ENCODE results near the gene ATP2A2.

Gene ATP2A2

DNA sequence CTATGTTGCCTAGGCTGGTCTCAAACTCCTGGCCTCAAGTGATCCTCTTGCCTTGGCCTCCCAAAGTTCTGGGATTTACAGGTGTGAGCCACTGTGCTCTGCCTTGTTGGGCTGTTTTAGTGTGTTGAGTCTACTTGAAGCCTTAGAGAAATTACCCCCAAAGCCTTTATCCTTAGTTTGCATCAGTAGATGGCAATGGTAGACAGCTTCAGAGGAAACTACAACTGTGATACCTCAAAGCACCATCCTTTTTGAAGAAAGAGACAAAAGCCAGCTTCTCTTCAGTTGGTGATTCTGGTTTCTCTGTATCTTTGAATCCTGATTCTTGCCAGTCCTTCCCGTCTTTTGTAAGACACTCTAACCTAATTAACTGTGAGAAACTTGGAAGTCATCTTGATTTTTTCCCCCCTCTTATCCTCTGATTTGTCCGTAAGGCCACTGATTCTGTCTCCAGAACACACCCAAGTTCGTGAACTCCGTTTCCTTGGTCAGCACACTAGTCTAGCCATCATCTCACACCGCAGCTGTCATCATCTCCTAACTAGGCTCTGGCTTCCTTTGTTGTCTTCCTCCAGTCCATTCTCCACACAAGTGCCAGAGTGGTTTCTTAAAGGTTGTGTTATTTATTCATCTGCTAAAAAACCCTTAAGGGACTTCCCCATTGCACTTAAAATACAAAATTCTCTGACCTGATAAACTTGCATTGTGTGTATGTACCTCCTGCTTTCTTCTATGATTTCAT is 20.2 kb downstream of the ATP2A2 start:
- Histone ChIP-seq H3K9ac (ENCODE audit: low read depth, low read length) (no peak overlapping the region), H3K36me3 (ENCODE audit: insufficient read depth, low read length) (peaks cover 8% of the 10 kb centered on the region), H3K9me3 (ENCODE audit: control insufficient read depth, insufficient read depth, low read length) (no peaks in the 10 kb centered on the region), H3K4me1 (ENCODE audit: insufficient read depth, low read length) (no peaks in the 10 kb centered on the region)

DNA sequence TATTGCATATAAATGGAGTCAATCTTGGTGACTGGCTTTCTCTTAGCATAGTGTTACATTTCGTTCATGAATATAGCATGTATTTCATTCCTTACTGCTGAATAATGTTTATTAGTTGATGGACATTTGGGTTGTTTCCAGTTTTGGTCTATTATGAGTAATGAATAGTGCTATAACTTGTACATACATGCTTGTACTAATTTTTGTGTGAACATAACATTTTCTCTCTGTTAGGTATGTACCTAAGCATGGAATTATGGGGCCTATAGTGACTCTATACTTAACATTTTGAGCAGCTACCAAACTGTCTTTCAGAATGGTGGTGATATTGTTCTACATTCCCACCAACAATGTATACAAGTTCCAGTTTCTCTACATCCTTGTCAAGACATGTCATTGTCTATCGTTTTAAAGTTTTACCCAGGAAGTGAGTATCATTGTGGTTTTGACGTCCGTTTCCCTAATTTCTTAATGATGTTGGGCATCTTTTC is 23.1 kb downstream of the ATP2A2 start:
- H3K9ac ChIP-seq (ENCODE audit: low read depth, low read length): no peak overlapping the region
- no peaks in the 10 kb centered on the region for H3K4me1 ChIP-seq (ENCODE audit: insufficient read depth, low read length)
- H3K36me3 ChIP-seq (ENCODE audit: insufficient read depth, low read length): no peaks in the 10 kb centered on the region

DNA sequence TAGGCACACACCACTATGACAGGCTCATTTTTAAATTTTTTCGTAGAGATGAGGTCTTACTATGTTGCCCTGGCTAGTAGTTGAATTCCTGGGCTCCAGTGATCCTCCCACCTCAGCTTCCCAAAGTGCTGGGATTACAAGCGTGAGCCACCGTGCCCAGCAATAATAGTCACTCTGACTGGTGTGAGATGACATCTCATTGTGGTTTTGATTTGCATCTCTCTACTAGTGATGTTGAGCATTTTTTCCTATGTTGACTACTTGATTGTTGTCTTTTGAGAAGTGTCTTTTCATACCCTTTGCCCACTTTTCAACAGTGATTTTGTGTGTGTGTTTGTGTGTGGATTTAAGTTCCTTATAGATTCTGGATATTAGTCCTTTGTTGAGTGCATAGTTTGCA is 26.3 kb downstream of the ATP2A2 start:
- no peak overlapping the region for H3K9ac ChIP-seq (ENCODE audit: low read depth, low read length)
- H3K36me3 ChIP-seq (ENCODE audit: insufficient read depth, low read length): no peaks in the 10 kb centered on the region

More for the DNA sequence above, 23.1 kb downstream of the ATP2A2 start:
- no peaks in the 10 kb centered on the region for H3K9me3 ChIP-seq (ENCODE audit: control insufficient read depth, insufficient read depth, low read length)

DNA sequence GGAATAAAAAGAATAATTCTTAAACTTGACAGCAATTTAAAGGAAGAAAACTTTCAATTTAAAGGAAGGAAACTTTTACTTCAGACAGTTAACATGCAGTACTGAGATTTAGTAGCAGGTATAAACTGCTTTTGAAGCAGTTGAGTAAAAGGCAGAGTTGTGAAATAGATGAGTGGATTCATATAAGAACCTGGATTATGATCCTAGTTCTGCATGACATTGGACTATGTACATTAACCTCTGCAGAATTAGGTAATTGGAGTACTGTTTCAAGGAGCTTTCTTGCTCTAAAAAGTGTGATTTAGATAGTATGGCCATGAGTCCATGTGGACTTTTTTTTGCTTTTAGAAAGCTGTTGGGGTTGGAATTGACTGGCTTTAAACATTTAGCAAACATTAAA is 29.7 kb downstream of the ATP2A2 start:
- Histone ChIP-seq H3K4me1 (ENCODE audit: insufficient read depth, low read length) (no peaks in the 10 kb centered on the region), H3K36me3 (ENCODE audit: insufficient read depth, low read length) (no peaks in the 10 kb centered on the region), H3K9ac (ENCODE audit: low read depth, low read length) (no peak overlapping the region), H3K9me3 (ENCODE audit: control insufficient read depth, insufficient read depth, low read length) (no peaks in the 10 kb centered on the region)

More for the DNA sequence above, 26.3 kb downstream of the ATP2A2 start:
- Histone ChIP-seq H3K4me1 (ENCODE audit: insufficient read depth, low read length) (no peaks in the 10 kb centered on the region), H3K9me3 (ENCODE audit: control insufficient read depth, insufficient read depth, low read length) (no peaks in the 10 kb centered on the region)

DNA sequence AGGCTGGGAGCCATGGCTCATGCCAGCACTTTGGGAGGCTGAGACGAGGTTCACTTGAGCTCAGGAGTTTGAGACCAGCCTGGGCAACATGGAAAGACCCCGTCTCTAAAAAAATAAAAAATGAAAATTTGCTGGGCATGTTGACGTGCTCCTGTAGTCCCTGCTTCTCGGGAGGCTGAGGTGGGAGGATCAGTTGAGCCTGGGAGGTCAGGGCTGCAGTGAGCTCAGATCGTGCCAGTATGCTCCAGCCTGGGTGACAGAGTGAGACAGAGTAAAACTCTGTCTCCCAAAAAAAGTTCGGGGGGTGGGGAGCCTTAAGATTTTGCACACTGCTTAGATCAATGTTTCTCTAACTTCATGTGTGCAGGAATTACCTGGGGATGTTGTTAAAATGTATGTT is 30.9 kb downstream of the ATP2A2 start:
- no peaks in the 10 kb centered on the region for H3K9me3 ChIP-seq (ENCODE audit: control insufficient read depth, insufficient read depth, low read length)
- H3K9ac ChIP-seq (ENCODE audit: low read depth, low read length): no peak overlapping the region
- H3K36me3 ChIP-seq (ENCODE audit: insufficient read depth, low read length): no peaks in the 10 kb centered on the region
- H3K4me1 ChIP-seq (ENCODE audit: insufficient read depth, low read length): no peaks in the 10 kb centered on the region

DNA sequence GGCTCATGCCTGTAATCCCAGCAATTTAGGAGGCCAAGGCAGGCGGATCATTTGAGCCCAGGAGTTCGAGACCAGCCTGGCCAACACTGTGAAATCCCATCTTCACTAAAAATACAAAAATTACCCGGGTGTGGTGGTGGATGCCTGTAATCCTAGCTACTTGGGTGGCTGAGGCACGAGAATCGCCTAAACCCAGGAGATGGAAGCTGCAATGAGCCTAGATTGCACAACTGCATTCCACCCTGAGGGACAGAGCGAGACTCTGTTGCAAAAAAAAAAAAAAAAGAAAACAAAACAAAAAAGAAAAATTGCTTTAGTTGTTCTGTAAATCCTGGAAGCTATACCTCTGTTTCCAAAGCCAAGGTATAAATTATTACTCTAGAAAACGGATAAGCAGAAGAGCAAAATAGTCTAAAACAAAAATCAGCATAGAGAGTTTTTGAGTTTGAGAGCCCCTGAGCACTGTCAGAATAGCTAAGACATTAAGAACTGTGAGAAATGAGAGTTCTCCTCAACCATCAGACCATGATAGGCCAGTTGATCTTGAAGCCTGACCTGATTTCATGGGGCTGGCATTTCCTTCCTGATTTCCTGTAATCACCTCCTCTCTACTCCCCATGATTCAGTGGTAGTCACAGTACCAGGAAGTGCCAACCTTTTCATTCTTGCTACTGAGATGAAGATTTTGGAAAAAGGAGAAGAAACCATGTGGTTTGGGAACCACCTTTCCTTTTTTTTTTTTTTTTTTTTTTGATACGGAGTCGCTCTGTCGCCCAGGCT is 31.7 kb downstream of the ATP2A2 start:
- H3K9me3 ChIP-seq (ENCODE audit: control insufficient read depth, insufficient read depth, low read length): no peaks in the 10 kb centered on the region
- H3K36me3 ChIP-seq (ENCODE audit: insufficient read depth, low read length): peaks cover 1% of the 10 kb centered on the region; the same call in 1 of the 2 replicates
- no peak overlapping the region for H3K9ac ChIP-seq (ENCODE audit: low read depth, low read length)
- H3K4me1 ChIP-seq (ENCODE audit: insufficient read depth, low read length): no peaks in the 10 kb centered on the region

DNA sequence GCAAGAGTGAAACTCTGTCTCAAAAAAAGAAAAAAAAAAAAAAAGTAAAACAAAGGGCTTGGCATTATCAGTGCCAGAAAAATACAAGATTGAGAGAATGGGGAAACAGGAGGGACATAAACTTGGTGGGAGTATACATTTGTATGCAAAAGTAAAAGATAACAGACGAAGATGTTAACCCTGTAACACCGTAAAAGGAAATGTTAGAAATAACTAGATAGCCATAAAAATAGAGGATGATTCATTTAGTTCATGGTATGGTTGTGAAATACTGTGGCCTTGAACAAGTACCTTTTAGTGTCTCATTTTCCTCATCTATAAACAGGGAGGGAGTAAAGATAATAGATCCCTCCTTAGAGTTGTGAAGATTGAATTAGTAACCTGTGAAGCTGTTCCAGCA is 33.3 kb downstream of the ATP2A2 start:
- Histone ChIP-seq H3K9me3 (ENCODE audit: control insufficient read depth, insufficient read depth, low read length) (no peaks in the 10 kb centered on the region), H3K4me1 (ENCODE audit: insufficient read depth, low read length) (no peaks in the 10 kb centered on the region), H3K36me3 (ENCODE audit: insufficient read depth, low read length) (peaks cover 7% of the 10 kb centered on the region; the same call in 1 of the 2 replicates), H3K9ac (ENCODE audit: low read depth, low read length) (no peak overlapping the region)

DNA sequence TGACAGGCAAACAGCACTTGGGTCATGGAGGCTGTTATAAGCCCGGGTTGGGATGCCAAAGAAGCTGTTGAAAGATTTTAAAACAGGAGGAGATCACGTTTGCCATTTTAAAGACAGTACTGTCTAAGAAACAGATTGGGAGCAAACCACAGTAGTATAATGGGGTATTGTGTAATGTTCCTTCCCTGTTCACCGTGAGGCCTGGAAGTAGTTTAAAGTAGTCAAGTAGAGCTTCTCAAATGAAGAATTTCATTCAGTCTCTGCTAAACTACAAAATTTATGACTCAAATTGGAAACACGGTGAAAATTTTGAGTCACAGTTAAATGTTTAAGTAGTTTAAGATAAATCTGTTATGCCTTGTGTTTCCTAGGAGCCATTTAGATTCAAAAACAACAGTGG is 35.8 kb downstream of the ATP2A2 start:
- Histone ChIP-seq H3K4me1 (ENCODE audit: insufficient read depth, low read length) (no peaks in the 10 kb centered on the region), H3K9ac (ENCODE audit: low read depth, low read length) (no peak overlapping the region), H3K36me3 (ENCODE audit: insufficient read depth, low read length) (peaks cover 10% of the 10 kb centered on the region; the same call in 1 of the 2 replicates), H3K9me3 (ENCODE audit: control insufficient read depth, insufficient read depth, low read length) (no peaks in the 10 kb centered on the region)

DNA sequence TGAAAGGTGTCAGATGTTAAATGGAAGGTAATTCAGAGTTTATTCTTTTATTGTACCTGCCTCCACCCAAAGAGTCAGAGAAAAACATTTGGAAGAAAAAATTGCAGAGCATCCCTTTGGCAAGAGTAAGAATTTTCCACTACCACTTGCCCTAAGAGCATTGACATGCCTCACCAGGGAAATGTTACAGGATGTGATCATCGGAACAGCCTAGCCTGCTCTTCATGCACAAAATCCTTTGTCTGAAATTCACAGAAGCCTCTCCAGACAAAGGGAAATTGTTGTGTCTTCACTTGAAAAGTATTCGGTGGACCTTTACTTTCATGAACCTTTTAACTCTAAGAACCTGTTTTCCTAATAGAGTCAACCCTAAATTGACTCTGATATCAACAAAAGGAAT is 36.9 kb downstream of the ATP2A2 start:
- Histone ChIP-seq H3K36me3 (ENCODE audit: insufficient read depth, low read length) (peaks cover 10% of the 10 kb centered on the region), H3K9me3 (ENCODE audit: control insufficient read depth, insufficient read depth, low read length) (no peaks in the 10 kb centered on the region), H3K4me1 (ENCODE audit: insufficient read depth, low read length) (no peaks in the 10 kb centered on the region), H3K9ac (ENCODE audit: low read depth, low read length) (no peak overlapping the region)

DNA sequence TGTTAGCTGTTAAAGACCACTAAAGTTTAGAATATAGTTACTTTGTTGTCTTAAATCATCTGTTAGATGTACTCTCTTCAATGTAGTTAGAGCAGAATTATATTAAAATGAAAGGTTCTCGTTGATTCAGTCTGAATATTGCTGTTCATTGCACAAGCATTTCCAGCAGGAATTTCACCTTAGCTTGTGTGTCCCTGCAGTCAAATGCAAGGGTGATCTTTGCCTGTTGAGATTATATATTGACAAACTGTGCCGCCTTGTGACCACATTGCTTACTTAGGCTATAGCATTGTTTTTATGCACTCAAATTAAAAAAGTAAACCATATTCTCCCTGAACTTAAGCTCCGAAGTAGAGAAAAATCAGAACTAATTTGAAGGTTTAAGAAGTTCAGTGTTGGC is 39.5 kb downstream of the ATP2A2 start:
- H3K9me3 ChIP-seq (ENCODE audit: control insufficient read depth, insufficient read depth, low read length): no peaks in the 10 kb centered on the region
- H3K36me3 ChIP-seq (ENCODE audit: insufficient read depth, low read length): peaks cover 10% of the 10 kb centered on the region

DNA sequence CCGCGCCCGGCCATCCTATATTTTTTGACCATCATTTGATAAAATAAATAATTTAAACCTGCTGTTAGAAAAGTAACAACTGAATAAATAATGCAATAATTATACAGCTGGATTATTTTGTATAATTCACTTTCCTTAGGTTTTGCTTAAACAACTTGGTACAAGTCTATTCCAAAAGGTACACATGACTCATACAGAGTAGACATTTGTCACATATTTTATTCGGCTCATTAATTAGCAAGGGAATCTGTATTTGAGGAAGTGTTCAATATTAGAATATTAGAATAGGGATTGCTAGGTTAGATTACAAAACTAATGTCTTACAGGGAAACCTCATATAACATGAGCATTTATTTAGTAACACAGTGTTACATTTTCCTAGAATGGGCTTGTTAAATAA is 48.7 kb downstream of the ATP2A2 start:
- H3K9me3 ChIP-seq (ENCODE audit: control insufficient read depth, insufficient read depth, low read length): no peaks in the 10 kb centered on the region
- H3K4me1 ChIP-seq (ENCODE audit: insufficient read depth, low read length): peaks cover 7% of the 10 kb centered on the region
- H3K36me3 ChIP-seq (ENCODE audit: insufficient read depth, low read length): peaks cover 27% of the 10 kb centered on the region
- H3K9ac ChIP-seq (ENCODE audit: low read depth, low read length): no peak overlapping the region

More for the DNA sequence above, 39.5 kb downstream of the ATP2A2 start:
- no peaks in the 10 kb centered on the region for H3K4me1 ChIP-seq (ENCODE audit: insufficient read depth, low read length)
- H3K9ac ChIP-seq (ENCODE audit: low read depth, low read length): no peak overlapping the region

DNA sequence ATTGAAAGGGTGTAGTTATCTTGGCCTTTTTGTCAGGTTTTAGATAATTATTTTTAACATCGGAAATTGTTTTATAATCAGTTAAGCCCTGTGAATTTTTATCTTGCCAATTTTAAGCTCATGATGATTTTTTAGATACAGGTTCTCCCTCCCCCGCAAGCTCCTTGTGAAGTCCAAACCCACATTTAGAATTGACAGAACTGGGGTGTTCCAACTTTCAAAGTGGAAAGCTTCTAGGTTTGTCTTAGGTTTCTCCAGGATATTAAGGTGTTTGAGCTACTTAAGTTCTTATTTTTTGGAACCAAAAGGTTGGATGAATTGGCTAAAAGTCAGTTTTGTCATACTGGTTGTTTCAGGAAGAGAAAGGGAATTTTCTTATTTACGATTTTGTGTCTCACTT is 49.1 kb downstream of the ATP2A2 start:
- peaks cover 7% of the 10 kb centered on the region for H3K4me1 ChIP-seq (ENCODE audit: insufficient read depth, low read length)
- no peak overlapping the region for H3K9ac ChIP-seq (ENCODE audit: low read depth, low read length)
- H3K36me3 ChIP-seq (ENCODE audit: insufficient read depth, low read length): peaks cover 30% of the 10 kb centered on the region
- no peaks in the 10 kb centered on the region for H3K9me3 ChIP-seq (ENCODE audit: control insufficient read depth, insufficient read depth, low read length)

DNA sequence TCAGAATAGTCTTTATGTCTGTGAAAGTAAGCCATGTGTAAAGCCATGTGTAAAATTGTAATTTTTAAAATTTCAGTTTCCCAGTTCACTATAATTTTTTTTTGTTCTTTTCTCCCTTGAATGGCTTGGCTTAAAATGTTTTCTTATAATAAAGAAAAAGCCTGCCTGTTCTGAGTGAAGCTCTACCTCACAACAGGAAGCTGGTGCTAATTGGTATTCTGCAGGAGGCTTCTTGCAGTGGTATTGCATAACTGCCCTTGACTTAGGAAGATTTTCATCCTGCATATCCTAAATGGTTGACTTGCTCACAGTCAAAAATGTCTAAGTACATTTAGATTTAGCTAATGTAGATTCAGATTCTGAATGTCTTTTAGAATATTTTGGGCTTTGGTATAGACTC is 49.5 kb downstream of the ATP2A2 start:
- H3K36me3 ChIP-seq (ENCODE audit: insufficient read depth, low read length): peaks cover 35% of the 10 kb centered on the region
- no peaks in the 10 kb centered on the region for H3K9me3 ChIP-seq (ENCODE audit: control insufficient read depth, insufficient read depth, low read length)
- peaks cover 7% of the 10 kb centered on the region for H3K4me1 ChIP-seq (ENCODE audit: insufficient read depth, low read length)
- no peak overlapping the region for H3K9ac ChIP-seq (ENCODE audit: low read depth, low read length)

DNA sequence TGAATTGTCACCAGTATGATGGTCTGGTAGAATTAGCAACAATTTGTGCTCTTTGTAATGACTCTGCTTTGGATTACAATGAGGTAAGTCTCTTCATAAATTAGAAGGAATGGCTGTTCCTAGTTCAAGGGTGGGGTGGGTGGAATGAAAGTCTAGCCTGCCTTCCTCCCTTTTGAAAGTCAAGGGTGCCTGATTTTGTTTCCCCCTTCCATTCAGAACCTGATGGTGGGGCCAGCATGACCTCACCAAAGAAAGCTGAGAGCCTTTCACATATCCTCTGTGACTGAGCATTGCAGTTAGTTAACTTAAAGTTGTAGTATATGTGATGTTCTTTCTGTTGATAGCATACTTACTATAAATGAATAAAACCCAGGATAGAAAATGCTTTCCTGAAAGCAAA is 52.2 kb downstream of the ATP2A2 start:
- no peak overlapping the region for H3K9ac ChIP-seq (ENCODE audit: low read depth, low read length)
- H3K9me3 ChIP-seq (ENCODE audit: control insufficient read depth, insufficient read depth, low read length): no peaks in the 10 kb centered on the region
- H3K4me1 ChIP-seq (ENCODE audit: insufficient read depth, low read length): peaks cover 7% of the 10 kb centered on the region
- H3K36me3 ChIP-seq (ENCODE audit: insufficient read depth, low read length): peaks cover 38% of the 10 kb centered on the region
